ENCODE measurements around the gene MAMDC4.
"Not testable (repeated sequence)": the region's sequence is repeated elsewhere in the genome, so short reads cannot be mapped to it uniquely, and the experiment has no call there.

The MAMDC4 gene

GRCh38 chr9:136837856-136838277 lies 14.3 kb upstream of the MAMDC4 start:
- not testable (repeated sequence) for DNase-seq (ENCODE audit: low read depth in 4 of 4, low spot score in 1 of 4)

- no peak for DNase-seq (ENCODE audit: low read depth in 4 of 4, low spot score in 1 of 4)
These were observed 13.6 kb upstream of the MAMDC4 start for GRCh38 chr9:136838314-136839228.

DNA sequence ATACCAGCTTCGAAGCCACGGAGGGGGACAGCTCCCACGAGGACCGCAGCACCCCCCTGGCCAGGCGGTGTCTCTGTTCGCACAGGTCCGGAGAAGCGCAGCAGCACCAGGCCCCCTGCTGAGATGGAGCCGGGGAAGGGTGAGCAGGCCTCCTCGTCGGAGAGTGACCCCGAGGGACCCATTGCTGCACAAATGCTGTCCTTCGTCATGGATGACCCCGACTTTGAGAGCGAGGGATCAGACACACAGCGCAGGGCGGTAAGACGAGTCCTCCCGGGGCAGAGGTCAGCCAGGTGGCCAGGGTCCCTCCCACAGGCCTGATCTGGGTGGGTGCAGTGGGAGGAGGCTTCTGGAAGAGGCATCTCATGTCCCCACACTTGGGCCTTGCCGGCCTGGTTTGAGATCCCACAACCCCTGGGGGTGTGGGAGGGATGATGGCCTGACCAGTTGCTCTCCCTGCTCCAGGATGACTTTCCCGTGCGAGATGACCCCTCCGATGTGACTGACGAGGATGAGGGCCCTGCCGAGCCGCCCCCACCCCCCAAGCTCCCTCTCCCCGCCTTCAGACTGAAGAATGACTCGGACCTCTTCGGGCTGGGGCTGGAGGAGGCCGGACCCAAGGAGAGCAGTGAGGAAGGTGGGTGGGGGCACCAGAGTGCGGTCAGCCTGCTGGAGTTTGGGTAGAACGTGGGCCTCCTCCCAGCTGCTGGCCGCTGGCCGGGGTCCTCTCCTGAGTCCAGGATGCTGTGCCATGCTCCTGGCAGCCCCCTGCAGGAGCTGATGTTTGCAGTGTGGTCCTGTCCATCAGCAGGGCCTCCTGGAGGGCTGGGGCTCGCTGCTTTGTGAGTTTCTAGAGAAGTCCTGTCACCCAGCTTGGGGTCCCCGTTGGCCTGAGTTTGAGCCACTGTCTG lies 12.7 kb upstream of the MAMDC4 start:
- no peak for DNase-seq (ENCODE audit: low read depth in 4 of 4, low spot score in 1 of 4)

GRCh38 chr9:136840140-136840876 lies 11.8 kb upstream of the MAMDC4 start:
- DNase-seq (ENCODE audit: low read depth in 4 of 4, low spot score in 1 of 4): no peak

GRCh38 chr9:136840877-136841645 lies 11.1 kb upstream of the MAMDC4 start:
- DNase-seq (ENCODE audit: low read depth in 4 of 4, low spot score in 1 of 4): no peak

DNA sequence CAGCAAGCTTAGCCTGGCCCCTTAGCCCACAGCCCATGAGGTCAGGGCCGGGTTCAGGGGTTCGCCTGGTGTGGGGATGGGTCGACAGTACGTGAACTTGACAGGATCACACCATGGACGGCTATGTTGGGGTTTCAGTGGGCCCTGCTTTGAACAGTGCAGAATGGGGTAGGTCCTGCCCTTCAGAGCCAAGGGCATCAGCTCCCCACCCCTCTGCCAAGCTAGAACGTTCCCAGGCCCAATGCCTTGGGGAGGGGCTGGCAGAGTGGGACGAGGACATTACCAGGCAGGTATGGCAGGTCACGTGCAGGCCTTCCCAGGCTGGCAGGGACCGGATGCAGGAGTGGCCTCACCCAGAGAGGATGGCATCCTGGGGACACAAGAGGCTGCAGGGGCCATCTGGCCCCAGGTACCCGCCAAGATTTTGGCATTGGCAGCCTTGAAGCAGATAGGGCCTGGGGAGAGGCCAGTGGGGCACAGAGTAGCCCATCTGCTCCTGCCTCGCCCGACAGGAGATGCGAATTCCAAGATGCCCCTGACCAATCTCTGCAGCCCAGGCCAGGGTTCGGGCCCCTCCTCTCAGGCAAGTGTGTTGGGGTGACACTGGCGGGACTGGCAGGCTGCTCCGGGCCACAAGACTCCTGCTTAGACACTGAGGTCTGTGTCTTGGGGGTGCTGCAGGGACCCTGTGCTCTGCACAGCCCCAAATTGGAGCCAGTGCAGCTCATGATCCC lies 10.3 kb upstream of the MAMDC4 start:
- DNase-seq (ENCODE audit: low read depth in 4 of 4, low spot score in 1 of 4): not testable (repeated sequence)

DNA sequence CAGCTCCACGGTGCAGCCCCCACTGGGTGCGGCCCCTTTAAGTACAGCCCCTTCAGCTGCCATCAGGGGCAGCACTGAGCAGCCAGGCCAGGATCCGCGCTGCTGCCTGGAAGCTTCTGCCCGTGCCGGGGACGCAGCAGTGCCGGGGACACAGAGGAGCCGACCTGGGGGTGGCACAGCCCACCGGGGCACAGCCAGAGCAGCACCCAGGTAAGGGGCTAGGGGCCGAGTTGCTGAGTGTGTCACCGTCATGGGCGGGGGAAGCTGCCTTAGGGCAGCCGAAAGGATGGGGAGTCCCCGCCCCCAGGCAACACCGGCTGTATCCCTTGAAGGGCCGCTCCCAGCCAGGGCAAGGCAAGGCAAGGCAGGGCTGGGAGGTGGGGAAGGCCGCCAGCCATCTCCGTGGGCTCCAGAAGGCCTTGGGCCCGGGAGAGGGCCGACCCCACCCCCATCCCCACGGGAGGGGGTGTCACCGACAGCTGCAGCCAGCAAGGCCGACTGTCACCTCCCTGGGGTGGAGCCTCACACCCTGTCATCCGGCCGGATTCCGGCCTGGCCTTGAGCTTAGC lies 9.7 kb upstream of the MAMDC4 start, which contains the start of gene AJM1:
AJM1 (plus strand) TSS at position 99 of the 569 bp plus-strand sequence. CDS start 1,937 bp downstream, outside the sequence.
- peak; percentile 43 to 73 (median 56) for DNase-seq (ENCODE audit: low read depth in 4 of 4, low spot score in 1 of 4)

DNA sequence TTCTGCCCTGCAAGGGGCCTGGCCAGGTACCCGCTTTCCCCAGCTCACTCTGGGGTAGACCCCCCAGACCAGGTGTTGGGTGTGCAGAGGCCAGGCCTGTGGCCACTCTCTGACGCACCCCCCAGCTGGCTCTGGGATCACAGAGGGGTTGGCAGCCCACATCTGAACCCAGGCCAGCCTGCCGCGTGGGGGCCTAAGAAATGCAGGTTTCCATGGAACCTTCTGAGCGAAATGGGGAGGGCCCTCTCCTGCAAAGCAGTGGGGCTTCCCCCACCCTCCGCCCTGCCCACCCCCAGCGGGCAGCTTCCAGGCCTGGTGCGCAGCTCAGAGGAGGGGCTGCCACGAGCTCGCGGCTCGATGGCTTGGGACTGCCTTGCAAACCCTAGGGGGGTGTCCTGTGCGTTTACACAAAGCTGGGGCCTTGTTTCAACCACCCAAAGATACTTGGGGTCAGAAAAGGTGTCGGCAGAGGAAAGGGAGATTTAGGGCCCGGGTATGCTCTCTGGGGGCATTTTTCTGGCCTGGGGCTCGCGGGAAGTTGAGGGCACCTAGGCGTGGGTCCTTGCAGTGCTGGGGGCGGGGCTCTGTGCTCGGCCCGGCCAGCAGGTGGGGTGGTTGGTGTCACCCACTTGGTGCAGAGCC lies 8.9 kb upstream of the MAMDC4 start:
- DNase-seq (ENCODE audit: low read depth in 4 of 4, low spot score in 1 of 4): not testable (repeated sequence)

DNA sequence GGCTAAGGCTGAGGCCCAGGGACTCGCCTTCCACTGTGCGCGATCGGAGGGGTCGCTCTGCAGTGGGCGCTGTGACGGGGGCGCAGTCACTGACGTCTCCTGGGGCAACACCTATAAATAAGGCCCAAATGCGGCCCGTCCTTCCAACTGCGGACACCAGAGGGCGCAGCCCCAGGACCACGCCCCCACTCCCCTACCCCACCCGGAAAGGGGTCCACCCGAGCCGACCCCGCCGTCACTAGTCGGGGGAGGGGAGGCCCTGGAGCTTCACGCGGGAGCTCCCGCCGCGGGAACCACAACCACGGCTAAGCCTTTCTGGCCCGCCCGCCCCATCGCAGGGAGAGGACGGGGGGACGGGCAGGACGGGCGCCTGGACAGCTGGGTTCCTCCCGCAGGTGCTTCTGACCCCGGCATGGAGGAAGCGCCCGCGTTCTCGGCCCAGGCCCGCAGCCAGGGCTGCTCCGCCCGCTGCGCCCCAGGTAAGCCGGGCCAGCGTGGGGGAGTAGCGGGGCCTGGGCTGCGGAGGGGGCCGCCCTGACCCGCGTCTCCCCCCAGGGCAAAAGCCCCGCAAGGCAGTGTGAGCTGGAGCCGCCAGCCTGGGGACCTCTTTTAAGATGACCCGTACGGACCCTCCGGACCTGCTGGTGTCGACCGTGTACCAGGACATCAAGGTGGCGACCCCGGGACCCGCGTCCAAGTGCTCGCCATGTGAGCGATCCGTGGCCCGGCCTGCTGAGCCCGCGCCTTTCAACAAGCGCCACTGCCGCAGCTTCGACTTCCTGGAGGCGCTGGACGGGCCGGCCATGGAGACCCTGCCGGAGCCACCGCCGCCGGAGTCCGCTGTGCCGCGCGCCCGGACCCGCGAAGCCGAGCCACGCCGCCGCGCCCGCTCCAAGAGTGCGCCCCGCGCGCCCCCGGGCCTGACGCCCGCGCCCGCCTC lies 8.1 kb upstream of the MAMDC4 start:
- peak in 3 of 4 experiments; percentile 35 to 47 (median 42) for DNase-seq (ENCODE audit: low read depth in 4 of 4, low spot score in 1 of 4)

DNA sequence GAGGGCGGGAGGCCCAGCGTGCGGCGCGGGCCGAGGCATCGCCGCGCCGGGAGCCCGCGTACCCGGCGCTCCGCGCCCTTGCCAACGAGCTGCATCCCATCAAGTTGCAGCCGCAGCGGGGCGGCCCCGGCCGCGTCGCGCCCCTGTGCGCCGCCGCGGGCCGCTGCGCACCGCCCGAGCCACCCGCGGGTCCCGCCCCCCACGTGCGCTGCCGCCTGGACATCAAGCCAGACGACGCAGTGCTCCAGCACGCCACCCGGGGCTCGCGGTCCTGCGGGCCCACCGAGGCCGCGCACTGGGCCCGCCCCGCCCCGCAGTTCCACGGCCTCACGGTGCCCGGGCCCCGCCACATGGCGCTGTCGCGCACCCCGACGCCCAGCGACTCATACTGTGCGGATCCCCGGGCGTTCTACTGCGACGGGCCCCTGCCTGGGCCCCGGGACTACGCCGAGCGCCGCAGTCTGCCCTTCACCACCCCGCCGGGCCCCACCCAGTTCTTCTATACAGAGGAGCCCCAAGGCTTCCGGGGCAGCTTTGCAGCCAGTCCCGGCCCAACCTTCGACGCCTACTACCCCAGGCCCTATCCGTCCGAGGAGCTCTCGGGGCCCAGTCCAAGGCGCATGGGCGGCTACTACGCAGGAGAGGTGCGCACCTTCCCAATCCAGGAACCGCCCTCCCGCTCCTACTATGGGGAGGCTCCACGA lies 7.2 kb upstream of the MAMDC4 start:
- DNase-seq (ENCODE audit: low read depth in 4 of 4, low spot score in 1 of 4): no peak

GRCh38 chr9:136845465-136846260 lies 6.5 kb upstream of the MAMDC4 start:
- no peak for DNase-seq (ENCODE audit: low read depth in 4 of 4, low spot score in 1 of 4)

- no peak for DNase-seq (ENCODE audit: low read depth in 4 of 4, low spot score in 1 of 4)
These were observed 5.6 kb upstream of the MAMDC4 start for GRCh38 chr9:136846376-136847087.

GRCh38 chr9:136847088-136847825 lies 4.9 kb upstream of the MAMDC4 start:
- DNase-seq (ENCODE audit: low read depth in 4 of 4, low spot score in 1 of 4): no peak

DNA sequence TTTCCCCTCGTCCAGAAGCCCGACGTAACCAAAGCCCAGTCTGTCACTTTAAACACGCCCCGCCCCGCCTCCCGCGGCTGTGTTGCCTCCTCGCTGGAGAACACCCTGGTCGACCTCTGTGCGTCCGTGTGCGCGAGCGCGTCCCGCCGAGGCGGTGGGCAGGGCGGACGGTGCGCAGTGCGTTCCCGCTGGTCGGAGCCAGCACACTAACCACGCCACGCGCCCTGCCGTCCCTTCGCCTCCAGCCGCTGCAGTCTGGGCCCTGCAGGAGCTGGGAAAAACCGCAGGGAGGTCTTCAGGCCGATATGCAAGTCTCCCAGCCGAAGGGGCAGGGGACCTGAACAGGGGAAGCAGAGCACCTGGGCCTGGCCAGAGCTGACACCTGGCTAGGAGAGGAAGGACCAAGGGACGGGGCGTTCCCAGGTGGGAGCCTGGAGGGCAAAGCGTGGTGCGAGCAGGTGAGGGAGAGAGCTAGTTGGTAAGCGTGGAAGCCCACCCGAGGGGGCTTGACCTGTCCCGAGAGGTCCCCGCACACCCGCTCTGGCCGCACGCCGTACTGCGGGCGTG lies 4.2 kb upstream of the MAMDC4 start:
- peak; percentile 38 to 78 (median 52) for DNase-seq (ENCODE audit: low read depth in 4 of 4, low spot score in 1 of 4)

All from stimulated activated CD4-positive, alpha-beta T cell treated with anti-CD3 and anti-CD28 coated beads, Interleukin-1b, Interleukin-23, amount 100 ng/mL, for 24 hours (primary cell).